Measurements from ENCODE around the gene ESYT3.
"Not testable (repeated sequence)": the region's sequence is repeated elsewhere in the genome, so short reads cannot be mapped to it uniquely, and the experiment has no call there.

The ESYT3 gene

DNA sequence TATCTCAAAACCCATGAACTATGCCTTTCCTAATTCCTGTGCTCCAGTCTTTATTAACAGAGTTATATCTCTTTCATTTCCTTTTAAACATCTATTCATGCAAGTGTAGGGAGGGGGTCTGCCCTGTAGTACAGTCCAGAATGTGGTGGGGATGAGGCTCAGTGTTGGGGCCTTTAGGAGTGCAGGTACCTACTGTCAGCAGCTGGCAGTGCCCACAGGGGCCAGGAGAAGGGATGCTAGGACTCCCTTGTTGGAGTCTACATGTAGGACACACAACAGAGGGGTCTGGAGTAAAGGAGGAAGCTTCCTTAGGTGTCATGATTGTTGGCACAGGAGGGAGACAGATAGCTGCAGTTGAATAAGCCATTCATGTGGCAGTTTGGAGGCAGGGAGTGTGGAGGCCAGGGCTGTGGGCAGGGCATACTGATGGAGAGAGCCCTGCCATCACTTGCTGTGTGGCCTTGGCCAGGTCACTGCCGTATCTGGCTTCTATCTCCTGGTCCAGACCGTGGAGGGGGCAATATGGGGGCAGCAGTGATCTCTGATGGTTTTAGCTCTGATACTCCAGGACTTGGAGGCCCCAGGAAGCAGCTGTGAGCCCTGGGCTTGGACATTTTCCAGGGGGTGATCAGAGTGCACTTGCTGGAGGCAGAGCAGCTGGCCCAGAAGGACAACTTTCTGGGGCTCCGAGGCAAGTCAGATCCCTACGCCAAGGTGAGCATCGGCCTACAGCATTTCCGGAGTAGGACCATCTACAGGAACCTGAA is 29.5 kb downstream of the ESYT3 start:
- peak; percentile 37 for DNase-seq

DNA sequence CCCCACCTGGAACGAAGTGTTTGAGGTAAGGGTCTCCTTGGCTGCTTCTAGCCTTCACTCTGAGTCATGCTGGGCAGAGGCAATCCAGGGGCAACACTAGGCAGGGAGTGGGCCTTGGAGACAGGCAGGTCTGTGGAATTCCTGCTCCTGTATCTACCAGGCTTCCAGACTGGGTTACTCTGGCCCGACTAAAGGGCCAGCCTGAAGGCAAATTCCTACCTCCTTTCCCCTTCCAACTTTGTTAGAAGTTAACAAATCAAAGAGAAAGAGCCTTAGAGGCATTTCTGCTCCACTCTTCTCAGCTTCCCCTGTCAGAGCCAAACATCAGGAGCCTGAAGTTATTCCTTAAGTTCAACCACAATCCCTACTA is 30.1 kb downstream of the ESYT3 start:
- DNase-seq: no peak

DNA sequence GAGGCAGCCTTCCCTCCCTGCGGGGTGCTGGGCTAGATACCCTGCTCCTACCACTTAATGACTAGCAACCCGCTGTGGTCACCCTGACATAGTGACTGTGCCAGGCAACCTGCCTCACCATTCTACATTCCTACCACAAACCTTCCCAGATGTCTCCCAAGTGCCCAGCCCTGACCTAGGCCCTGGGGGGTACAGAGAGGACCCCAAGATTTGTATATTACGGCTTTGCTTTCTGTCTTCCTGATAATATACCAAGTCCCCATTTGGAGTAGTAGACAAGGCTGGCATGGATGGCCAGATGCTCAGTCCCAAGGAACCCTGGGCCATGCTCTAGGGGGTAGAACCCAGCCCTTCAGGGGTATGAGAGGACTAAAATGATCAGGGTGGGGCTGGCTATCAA is 31.0 kb downstream of the ESYT3 start:
- no peak for DNase-seq

DNA sequence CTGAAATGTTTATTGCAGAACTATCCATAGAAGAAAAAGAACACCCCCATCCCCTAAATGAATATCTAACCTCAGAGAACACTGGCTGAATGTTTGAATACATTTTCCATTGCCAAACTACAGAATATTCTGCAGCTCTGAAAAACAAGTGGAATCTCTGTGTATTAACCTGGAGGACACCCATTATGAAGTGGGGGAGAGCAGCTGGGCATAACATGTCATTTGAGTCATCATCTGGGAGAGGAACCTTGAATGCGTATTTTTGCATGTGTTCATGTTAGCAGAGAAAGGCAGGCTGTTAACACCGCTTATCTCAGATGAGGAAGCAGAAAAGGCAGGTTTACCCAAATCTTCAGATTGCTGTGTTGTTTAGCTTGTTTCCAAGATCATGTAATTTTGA is 31.5 kb downstream of the ESYT3 start:
- no peak for DNase-seq

- no peak for DNase-seq
Measured at GRCh38 chr3:138467931-138468330, 33.5 kb downstream of the ESYT3 start.

- no peak for DNase-seq
Measured at GRCh38 chr3:138468451-138468850, 34.0 kb downstream of the ESYT3 start.

DNA sequence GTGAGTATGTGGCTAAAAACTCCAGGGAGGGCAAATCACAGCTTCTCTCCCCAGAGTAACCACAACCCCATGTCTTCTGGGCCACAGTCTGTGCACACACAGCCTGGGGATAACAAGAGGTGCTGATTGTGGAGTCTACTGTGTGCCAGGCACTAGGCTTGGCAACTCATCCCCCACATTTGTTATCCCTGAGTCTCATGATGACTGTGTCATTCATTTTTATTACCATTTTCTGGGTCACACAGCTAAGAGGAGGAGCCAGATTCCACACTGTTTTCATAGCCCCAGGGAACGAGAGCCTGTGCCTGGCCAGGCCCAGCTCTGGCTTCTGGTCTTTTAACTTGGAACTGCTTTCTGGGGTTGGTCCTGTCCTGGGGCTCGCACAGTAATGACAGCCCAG is 34.5 kb downstream of the ESYT3 start:
- no peak for DNase-seq

DNA sequence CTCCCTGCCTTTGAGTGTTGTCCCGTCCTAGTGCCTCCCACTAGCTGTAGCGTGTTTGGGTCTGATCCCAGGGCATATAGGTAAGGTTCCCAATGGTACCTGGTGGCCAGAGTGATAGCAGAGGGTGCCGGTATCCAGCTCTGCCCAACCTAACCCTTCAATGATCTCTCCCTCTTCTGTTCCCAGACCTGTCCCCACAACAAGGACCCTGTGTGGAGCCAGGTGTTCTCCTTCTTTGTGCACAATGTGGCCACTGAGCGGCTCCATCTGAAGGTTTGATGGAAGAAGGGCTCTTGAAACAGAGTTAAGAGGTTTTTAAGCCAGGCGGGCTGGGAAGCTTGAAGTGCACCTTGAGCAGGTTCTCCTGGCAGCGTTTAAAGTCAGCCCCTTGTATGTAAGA is 35.5 kb downstream of the ESYT3 start:
- DNase-seq: peak; percentile 32

DNA sequence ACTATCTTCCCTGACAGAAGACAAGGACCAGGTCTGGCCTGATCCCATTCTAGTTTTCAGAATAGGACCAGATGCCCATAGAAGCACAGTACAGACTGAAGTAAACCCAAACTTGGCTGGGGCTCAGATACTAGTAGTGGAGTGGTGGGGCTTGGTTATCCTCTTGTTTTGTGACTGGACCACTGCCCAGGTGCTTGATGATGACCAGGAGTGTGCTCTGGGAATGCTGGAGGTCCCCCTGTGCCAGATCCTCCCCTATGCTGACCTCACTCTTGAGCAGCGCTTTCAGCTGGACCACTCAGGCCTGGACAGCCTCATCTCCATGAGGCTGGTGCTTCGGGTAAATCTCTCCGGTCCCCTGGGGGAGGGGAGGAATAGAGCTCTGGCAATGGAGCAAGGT is 36.3 kb downstream of the ESYT3 start:
- DNase-seq: no peak

GRCh38 chr3:138471481-138471880 is 37.1 kb downstream of the ESYT3 start:
- no peak for DNase-seq

- DNase-seq: no peak
Measured at GRCh38 chr3:138472141-138472825, 37.9 kb downstream of the ESYT3 start.

- no peak for DNase-seq
Measured at GRCh38 chr3:138473391-138473790, 39.0 kb downstream of the ESYT3 start.

DNA sequence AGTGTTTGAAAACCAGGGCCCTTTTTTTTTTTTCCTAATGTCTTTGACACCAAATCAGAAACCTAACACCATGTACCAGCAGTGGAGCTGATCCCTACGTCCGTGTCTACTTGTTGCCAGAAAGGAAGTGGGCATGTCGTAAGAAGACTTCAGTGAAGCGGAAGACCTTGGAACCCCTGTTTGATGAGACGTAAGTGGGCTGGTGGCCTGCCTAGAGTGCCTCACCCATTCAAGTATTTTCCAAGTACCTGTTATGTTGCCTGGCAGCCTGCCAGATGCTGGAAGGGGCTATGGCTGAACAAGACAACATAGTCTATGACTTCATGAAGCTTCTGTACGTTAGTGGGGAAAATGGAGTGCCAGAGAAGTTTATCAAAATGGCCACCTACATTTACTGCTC is 39.7 kb downstream of the ESYT3 start:
- no peak for DNase-seq

GRCh38 chr3:138476526-138476925 is 42.1 kb downstream of the ESYT3 start:
- DNase-seq: no peak

DNA sequence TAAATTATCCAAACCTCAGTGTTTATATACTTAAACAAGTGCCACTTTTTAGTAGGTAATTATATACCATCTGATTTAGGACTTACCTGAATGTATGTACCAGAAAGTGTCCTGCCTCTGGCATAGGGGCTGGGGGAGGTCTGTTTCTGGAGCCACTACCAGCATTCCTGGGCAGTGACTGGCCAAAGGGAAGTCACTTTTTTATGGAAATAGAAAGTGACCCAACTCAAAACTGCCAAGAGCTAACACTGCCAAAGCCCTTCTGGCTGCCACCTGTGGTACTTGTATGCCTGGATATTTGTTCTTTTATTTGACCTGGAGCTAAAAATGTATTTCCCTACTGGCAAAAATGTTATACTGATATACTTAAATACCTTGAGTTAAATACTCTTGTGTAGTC is 42.7 kb downstream of the ESYT3 start:
- no peak for DNase-seq

DNA sequence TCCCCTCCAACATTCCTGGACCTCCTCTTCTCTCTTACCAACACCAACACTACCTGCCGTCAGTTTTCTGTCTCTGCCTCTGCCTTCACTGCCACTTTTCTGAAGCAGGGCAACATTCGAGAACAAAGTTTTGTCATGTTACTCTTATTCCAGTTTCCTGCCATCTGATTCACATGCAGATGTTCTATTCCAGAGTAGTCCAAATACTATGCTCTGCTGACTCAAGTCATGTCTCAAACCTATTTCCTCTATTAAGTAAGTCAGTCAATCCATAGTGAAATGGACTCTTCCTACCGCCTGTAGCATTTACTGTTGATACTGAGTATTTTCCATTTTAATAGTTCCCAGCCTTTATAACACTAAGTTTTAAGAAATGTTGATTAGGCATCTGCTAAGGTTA is 43.4 kb downstream of the ESYT3 start:
- DNase-seq: no peak

DNA sequence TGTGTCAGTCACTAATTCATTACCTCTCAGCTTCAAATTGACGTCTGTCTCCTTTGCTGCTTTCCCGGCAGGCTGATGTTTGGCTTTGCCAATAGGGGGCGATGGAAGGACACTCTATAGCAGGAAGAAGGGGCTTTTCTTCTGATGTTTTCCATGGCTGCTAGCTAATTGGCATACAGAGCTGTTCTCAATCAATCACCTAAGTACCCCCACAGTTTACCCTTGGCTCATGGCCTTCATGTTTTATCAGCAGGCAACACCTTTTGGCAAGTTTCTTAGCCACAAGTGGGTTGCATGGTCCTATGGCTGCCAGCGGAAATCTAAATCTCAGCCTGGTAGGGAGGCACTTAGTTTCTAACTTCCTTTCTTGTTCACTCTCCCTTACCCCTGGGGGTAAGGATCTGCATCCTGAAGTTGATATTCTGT is 45.0 kb downstream of the ESYT3 start:
- no peak for DNase-seq

DNA sequence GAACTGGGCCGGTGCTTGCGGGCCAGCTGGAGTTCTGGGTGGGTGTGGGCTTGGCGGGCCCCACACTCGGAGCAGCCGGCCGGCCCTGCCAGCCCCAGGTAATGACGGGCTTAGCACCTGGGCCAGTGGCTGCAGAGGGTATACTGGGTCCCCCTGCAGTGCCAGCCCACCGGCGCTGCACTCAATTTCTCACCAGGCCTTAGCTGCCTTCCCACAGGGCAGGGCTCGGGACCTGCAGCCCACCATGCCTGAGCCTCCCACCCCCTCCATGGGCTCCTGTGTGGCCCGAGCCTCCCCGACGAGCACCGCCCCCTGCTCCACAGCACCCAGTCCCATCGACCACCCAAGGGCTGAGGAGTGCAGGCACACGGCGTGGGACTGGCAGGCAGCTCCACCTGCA is 50.3 kb downstream of the ESYT3 start:
- not testable (repeated sequence) for DNase-seq

DNA sequence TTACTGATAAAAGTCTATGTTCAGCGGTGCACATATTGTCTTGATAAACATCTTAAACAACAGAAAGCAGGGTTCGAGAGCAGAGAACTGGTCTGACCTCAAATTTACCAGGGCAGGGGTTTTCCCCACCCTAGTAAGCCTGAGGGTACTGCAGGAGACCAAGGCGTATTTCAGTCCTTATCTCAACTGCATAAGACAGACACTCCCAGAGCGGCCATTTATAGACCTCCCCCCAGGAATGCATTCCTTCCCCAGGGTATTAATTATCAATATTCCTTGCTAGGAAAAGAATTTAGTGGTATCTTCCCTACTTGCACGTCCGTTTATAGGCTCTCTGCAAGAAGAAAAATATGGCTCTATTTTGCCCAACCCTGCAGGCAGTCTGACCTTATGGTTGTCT is 52.2 kb downstream of the ESYT3 start:
- not testable (repeated sequence) for DNase-seq

- no peak for DNase-seq
Measured at GRCh38 chr3:138491971-138492370, 57.6 kb downstream of the ESYT3 start.

DNA sequence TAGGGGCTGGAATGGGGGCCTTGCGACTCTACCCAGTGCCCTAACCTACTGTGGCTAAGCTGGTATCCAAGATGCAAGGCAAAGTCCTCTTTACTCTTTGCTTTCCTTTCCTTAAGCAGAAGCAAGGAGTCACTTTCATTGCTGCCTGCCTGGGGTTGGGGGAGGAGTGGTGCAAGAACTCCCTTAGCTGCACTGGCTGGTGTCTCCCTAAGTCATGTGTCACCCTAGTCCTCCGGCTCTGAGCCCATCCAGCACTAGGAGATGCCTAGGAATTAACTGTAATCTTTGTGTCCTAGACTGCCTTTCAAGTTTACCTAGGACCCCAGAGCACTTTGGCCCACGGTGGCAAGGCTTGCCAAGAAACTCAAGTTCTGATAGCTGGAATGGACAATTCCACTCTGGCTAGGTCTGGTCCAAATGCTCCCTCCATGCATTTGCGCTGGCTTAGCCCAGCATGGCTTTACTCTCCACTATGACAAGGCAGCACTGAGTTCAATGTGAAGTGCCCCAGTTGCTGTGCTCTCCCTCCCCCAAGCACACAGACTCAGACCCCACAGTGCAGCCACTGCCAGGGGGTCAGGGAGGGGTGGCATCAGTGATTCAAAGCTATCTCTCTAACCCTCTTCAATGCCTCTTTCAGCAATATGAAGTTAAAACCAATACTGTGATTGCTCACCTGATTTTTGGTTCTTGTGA is 58.7 kb downstream of the ESYT3 start:
- DNase-seq: no peak

DNA sequence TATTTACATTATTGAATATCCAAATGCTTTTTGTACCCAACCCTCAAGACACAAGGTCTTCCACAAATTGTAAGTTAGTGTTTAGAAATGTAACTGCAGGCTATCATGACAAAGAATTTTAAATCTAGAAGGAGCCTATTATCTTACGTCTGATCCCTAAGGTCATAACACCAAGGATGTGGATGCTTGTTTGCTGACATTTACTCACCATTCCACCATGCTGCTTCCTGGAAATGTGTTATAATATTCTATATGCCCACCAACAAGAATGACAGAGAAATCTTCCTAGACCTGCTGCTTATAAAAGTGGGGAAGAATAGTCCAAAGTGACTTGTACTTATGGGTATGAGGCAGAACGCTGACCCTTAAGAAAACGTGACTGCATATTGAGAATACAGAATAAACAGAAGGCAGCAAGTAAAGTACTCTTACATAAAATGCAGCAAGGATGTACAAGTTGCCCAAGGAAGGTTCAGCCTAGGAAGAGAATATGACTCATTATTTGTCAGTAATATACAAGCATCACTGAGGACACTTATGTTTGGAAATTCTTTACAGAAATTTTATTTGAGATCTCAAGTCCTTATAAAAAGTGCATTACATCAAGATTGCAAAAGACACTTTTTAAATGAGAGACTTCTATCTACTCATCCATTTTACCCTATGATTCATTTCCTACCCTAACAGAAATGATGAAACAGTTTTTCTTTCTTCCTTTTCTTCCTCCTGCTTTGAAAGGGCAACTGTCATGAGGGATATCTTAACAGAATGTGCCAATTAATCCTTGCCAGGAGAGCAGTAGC is 59.6 kb downstream of the ESYT3 start:
- no peak for DNase-seq

DNA sequence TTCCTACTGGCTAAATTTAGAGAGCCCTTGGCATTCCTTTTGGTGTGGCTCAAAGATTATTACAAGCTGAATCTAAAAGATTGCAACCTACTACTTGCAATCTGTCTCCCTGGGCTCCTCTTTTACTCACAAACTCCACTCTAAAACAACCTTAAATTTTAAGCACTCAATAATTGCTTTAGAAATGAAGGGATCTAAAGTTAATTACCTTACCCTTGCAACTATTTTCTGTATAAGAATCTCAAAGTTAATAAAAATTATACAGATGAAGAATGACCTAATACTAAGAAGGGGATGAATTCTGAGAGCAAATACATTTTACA is 60.2 kb downstream of the ESYT3 start:
- no peak for DNase-seq

Measured in activated CD8-positive, alpha-beta memory T cell treated with anti-CD3 and anti-CD28 coated beads, Interleukin-2, amount 50 U/mL, for 48 hours (primary cell).